ENCODE results near the gene SIPA1L2. TPM values are rescaled to one million over a fixed set of nuclear protein-coding genes. Genes with fewer than 3 reads are reported as not detected.

Gene SIPA1L2
- total RNA-seq, 1 donor from 2014 or later: 45.6 TPM

DNA sequence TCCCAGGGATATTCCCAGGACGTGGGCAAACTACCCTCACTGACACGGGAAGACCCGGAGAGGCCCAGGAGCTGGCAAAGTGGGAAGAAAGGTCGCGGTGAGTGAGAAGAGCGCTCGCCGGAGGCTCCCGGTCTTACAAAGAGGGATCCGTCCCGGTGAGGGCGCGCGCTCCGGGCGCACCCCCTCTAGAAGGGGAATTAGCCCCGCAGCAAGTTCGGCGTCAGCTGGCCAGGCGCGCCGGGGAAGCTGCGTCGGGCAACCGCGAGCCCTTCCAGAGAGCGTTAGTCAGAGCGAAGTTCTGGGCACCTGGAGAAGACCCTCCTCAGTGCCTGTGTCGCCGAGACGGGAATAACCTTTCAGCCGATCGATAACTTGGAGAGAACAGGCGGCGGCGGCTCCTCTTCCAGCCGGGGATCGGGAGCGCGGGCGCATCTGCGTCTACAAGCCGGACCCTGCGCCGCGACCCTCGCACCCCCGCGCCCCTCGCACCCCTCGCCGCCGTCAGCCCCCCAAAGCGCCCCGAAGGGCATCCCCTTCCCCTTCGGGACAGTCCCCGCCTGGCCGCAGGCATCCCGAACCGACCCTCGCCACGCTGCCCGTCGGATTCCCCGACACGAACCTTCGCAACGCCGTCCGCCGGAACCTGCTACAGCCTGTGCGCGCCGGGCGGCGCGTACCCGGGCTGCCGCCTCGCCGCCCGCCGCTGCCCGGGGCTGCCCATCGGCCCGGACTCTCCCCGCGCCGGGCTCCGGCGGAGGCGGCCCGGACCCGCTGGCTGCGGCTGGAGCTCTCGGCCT is 485 bp downstream of the SIPA1L2 start:
- TF ChIP-seq, protein P1, sequence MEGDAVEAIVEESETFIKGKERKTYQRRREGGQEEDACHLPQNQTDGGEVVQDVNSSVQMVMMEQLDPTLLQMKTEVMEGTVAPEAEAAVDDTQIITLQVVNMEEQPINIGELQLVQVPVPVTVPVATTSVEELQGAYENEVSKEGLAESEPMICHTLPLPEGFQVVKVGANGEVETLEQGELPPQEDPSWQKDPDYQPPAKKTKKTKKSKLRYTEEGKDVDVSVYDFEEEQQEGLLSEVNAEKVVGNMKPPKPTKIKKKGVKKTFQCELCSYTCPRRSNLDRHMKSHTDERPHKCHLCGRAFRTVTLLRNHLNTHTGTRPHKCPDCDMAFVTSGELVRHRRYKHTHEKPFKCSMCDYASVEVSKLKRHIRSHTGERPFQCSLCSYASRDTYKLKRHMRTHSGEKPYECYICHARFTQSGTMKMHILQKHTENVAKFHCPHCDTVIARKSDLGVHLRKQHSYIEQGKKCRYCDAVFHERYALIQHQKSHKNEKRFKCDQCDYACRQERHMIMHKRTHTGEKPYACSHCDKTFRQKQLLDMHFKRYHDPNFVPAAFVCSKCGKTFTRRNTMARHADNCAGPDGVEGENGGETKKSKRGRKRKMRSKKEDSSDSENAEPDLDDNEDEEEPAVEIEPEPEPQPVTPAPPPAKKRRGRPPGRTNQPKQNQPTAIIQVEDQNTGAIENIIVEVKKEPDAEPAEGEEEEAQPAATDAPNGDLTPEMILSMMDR (conservative IDR thresholded peaks at IDR 0.05): no peak
- peak; percentile 71 for DNase-seq (ENCODE audit: extremely low spot score, unreplicated experiment)
- Mint-ChIP-seq H3K27ac (peak overlapping the region; percentile 95), H3K4me3 (peak overlapping the region; percentile 98), H3K9me3 (no peaks in the 10 kb centered on the region), H3K36me3 (peaks cover 3% of the 10 kb centered on the region), H3K4me1 (ENCODE audit: unreplicated experiment) (peaks cover 38% of the 10 kb centered on the region), H3K27me3 (peaks cover 4% of the 10 kb centered on the region)

DNA sequence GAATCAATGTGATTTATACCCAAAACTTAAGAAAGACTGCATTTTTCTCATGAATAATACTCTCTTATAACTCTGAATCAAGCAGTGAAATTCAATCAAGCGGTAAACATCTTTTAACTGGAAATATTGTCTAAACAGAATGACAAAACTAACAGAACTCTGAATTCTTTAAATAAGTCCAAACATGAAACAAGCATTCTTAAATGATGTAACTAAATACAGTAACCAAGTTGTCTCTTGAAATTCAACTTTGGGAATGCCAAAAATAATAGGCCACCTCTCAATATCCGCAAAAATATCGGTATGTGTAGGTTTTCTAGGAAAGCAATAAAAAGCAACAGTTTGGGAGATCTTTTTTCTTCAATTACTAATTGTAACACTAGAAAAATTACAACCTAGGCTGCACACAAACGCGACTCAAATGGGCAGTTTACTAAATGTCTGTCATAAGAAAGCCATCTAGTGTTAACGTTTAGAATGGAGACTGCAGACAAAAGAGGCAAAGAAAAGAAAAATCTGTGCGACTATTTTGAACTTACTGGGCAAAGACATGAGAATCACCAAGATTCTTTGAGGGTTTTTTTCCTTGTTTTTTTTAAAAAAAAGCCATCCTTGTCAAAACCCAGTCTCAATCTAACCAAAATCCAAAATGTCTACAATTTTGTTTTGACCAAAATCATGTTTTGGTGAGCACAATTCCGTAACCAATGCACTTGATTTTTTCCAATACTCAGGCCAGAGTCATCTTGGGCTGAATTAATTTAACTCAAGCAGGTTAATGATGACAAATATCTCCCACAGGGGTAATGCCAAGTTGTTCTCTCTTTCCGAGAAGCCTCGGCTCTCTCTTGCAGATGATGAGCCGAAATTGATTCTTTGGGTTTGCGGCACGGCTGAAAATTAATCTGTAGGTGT is 1.3 kb downstream of the SIPA1L2 start:
- Mint-ChIP-seq H3K36me3 (peaks cover 3% of the 10 kb centered on the region), H3K9me3 (no peaks in the 10 kb centered on the region), H3K4me3 (peak overlapping the region; percentile 98), H3K27ac (peak overlapping the region; percentile 95), H3K4me1 (ENCODE audit: unreplicated experiment) (peaks cover 38% of the 10 kb centered on the region), H3K27me3 (peaks cover 4% of the 10 kb centered on the region)
- TF ChIP-seq, protein P1 (conservative IDR thresholded peaks at IDR 0.05): peak; percentile 62
- no peak for DNase-seq (ENCODE audit: extremely low spot score, unreplicated experiment)

DNA sequence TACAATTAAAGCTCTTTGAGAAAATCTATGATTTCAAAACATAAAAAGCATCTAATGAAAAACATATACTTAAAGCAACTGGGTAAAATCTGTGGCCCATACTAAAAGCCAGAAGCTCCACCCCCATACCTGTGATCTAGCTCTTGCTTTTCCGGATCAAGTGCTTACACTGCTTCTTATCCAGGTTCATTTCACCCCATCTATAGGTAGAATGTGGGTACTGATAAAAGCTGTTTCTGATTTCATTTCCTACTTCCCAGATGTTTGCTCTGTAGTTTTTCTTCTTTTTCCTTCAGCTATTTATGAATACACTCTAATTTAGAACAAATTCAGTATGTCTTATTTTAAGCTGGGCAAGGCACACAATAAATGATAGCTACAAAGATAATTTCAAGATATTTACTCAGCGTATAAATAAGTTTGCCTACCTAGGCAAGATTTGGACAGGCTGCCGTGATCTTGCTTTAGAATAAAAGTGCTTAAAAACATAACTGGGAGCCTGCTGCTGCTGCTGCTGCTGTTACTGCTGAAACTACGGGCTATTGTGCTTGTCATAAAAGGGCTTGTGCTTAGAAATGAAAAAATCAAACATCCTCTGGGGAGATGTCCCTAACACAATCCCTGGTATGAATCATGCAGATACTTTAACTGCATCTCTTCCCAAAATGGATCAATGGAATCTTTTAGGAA is 2.1 kb downstream of the SIPA1L2 start:
- Mint-ChIP-seq H3K9me3 (no peaks in the 10 kb centered on the region), H3K4me1 (ENCODE audit: unreplicated experiment) (peaks cover 38% of the 10 kb centered on the region), H3K36me3 (peaks cover 3% of the 10 kb centered on the region), H3K4me3 (peak overlapping the region; percentile 98), H3K27ac (peak overlapping the region; percentile 95), H3K27me3 (peaks cover 4% of the 10 kb centered on the region)
- TF ChIP-seq, protein P1 (conservative IDR thresholded peaks at IDR 0.05): peak; percentile 71
- no peak for DNase-seq (ENCODE audit: extremely low spot score, unreplicated experiment)

DNA sequence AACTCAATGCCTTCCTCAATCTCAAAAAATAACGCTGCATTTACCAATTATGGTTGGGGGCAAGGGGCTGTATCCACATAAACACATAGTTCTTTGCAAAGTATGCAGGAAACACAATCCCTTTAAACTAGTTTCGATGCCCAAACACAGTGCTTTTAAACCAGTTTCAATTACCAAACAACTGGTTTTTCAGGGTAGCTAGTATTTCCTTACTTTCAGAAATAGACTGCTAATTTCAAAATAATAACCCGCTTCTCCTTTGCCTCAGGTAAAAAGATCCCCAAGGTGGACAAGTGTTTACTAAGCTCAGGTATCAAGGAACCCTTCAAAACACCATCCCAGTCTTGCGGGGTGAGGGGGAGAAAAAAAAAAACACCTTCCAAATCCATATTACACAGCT is 2.8 kb downstream of the SIPA1L2 start:
- Mint-ChIP-seq H3K9me3 (no peaks in the 10 kb centered on the region), H3K4me1 (ENCODE audit: unreplicated experiment) (peaks cover 42% of the 10 kb centered on the region), H3K27ac (peak overlapping the region; percentile 95), H3K36me3 (peaks cover 3% of the 10 kb centered on the region), H3K27me3 (peaks cover 4% of the 10 kb centered on the region), H3K4me3 (peak overlapping the region; percentile 98)
- DNase-seq (ENCODE audit: extremely low spot score, unreplicated experiment): no peak
- TF ChIP-seq, protein P1 (conservative IDR thresholded peaks at IDR 0.05): no peak

DNA sequence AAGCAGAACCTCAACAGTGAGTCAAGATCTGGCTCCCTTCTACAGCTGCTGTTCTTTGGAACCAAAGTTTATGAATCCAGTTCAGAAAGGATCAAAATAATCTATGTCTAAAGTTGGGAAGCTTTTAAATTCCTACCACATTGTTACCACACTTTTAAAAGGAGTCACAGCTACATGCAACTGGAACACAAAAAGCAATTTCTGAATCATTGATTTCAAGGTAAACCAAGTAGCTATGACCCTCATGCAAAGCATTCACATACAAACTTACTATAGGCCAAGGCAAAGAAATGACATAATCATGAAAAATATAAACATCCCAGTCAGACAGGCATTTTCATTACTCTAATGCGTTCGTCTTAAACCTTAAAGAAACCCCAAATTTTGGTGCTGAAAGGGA is 3.5 kb downstream of the SIPA1L2 start:
- peaks cover 43% of the 10 kb centered on the region for H3K4me1 Mint-ChIP-seq (ENCODE audit: unreplicated experiment)
- H3K36me3 Mint-ChIP-seq: peaks cover 3% of the 10 kb centered on the region
- H3K27ac Mint-ChIP-seq: peak overlapping the region; percentile 95
- TF ChIP-seq, protein P1 (conservative IDR thresholded peaks at IDR 0.05): no peak
- peak overlapping the region; percentile 98 for H3K4me3 Mint-ChIP-seq
- H3K27me3 Mint-ChIP-seq: peaks cover 4% of the 10 kb centered on the region
- no peak for DNase-seq (ENCODE audit: extremely low spot score, unreplicated experiment)
- H3K9me3 Mint-ChIP-seq: no peaks in the 10 kb centered on the region

All from type B pancreatic cell (in vitro differentiated cells).